Esophagus mucosa (tissue), 1 donor: ENCODE results near the gene TMEM235. TPM values are rescaled to one million over a fixed set of nuclear protein-coding genes. Genes with fewer than 3 reads are reported as not detected.

Source experiments
- ATAC-seq: fragments of 200-7000 bp; cut with Tn5 transposase; one replicate; pipeline ENCODE4 v1.9.1; 2020
- total RNA-seq: library from RNA; stranded (reverse); gene quantifications from one replicate; pipeline ENCODE4 v1.2.4, GENCODE V29; 2023
- donor health status: DM: yes; HTN: yes; CAD: no.

The TMEM235 gene
- total RNA-seq, 1 donor from 2014 or later = not detected

DNA sequence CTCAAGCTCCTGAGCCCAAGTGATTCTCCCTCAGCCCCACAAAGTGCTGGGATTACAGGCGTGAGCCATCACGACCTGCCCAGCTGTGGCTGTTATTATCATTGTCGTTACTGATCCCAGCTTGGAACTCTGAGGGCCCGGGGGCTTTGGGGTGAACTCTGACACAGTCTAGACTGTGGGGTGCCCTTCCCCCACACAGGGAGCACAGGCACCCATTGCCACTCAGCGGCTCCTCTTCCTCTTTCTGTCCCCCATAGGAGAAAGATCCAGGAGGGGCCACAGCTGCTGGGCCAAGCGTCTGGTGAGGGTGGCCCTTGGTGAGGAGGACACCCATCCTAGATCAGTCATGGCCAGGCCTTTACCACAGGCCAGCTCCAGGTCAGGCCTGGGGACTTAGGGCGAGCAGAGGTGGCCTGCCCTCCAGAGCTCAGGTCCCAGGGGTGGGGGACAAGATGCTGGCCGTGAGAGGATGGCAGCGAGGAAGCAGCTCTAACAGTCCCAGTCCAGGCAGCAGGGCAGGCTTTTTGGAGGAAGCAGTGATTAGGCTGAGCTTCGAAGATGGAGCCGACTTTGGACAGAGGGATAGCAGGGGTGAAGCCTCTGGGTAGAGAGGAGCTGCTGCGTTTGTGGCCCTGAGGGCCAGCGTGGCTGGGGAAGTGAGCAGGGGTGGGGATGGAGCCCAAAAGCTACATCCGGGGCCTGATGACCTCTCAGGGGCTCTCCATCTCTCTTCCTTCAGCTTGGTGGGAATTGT, 24.7 kb downstream of the TMEM235 start:
- ATAC-seq = no peak

DNA sequence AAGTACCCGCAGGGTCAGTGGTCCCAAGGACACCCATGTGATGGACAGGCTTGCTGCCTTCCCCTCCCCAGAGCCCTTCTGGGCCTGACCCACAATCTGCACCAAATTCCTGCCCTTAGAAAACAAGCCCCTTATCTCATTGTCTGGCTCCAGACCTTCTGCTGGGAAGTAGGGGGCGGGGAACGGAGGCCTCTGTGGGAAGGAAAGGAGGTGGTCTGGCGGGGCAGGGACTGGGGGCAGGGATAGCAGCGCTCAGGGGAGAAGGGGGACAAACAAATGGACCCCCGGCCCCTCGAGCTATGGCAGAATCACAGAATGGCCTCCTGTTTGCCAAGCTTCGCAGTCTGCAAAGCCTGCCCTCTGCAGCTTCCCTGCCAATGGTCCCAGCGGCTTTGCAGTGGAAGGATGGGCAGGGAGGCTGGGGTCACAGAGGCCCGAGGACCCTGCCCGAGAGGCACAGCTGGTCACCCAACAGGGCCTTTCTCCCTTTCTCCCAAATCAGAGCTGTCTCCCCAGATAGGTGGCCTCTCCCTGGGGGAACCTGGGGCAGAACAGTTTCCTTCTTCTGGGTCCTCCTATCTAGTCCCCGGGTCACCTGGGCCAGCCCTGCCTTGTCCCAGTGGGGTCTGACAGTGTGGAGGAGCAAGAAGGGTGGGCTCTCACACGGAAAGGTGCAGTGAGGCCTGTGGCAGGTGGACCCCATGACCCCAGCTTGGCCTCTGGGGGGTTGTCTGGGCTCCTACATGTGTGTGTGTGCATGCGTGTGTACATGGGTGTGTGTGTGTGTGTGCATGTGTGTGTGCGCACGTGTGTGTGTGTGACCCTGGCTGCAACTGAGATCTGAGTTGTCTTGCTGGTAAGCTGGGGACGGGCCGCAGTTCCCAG, 25.5 kb downstream of the TMEM235 start:
- no peak for ATAC-seq

DNA sequence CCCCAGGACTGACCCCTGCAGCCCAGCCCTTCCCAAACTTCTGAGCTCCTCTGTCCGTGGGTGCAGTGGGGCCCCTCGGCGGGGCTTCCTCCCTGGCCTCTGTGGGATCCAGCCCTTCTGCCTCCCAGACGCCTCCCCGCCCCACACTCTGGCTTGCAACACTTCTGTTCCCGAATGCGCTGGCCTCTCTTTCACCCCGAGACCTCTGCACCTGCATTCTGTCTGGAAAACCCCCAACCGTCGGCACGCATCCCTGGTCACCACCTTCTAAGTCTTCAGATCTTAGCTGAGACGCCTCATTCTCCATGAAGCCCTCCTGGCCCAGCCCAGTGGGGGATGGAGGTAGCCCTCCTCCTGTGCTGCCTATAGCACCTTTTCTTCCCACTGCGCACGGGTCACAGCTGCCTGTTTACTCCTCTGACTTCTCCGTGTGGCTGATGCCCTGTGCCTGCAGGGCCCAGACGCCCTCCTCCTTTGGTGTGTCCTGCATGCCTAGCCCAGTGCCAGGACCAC, 26.4 kb downstream of the TMEM235 start:
- no peak for ATAC-seq

DNA sequence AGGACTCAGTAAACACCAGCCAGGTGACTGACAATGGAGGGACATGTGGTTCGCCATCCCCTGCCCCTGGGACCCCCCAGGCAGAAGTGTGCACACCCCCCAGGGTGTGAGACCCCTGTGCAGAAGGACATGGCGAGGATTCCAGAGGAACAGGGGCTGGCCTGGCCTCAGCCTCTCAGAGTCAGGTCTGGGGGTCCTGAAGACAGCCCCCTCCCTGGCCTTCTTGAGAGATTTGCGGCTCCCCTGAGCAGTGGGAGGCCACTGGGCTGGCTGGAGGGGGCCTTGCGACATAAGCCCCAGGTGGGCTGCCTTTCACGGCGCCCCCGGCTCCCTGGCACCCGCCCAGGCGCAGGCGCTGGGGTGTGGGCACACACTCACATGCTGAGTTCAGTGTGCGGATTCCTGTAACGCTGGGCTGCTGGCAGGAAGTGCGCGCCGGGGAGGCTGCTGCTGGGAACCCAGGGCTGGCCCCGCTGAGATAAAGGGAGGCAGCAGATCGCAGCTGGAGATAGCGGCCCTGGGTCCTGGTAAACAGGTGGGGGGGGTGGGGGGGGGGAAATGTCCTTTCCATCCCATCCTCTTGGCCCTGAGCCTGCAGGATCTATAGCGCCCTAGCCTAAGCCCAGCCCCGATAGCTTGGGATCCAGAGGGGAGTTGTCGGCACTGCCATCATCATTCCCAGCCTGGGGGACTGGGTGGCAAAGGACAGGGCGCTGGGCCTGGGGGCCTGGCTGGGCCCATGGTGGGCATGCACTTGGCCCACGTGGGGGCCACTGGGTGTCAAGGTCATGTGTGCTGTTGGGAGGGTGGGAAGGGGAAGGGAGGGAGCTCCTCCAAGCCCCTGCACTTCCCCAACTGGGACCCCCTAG, 27.1 kb downstream of the TMEM235 start:
- ATAC-seq = peak; percentile 18

DNA sequence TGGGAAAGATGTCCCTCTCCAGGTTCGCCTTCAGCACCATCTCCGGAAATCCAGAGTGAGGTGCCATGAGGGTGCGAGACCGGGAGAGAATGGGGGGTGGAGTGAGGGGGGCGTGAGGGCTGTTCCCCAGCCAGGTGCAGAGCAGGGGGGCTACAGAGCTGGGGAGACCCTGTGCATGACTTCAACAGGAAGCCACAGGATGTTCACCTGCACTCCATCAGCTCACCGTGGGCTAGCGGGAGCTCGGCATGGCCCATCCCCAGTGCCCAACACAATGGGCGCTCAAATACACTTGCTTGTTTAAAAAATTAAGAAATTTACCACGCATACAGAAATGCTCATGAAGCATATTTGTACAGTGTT, 27.7 kb downstream of the TMEM235 start:
- no peak for ATAC-seq

DNA sequence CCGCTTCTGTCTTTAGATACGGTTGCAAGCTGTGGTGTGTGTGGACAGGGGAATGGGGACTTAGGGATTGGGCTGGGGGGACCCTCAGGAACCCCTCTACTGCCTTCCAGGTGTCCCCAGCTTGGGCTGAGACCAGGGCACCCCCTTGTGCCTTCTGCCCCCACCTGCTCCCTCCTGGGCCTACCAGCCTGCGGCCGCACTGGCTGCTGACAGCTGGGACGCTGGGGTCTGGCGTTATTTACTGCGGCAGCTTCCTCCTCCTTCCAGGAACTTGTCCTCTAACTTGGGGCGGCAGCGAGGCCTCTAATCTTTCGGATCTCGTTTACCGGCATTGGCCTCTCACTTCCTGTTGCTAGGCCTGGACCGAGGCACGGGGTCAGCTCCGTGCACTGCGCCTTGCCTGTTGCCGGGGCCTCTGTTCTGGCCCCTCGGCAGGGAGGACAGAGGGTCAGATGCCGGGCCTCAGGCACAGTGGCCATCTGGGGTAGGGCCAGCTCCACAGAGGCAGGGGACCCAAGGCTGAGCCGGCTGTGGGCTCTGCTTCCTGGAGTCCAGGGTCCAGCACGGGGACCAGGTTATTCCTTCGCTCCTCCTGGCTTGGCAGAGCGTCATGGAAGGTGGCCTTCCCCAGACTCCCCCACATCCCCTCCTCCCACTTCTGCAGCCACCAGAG, 31.8 kb downstream of the TMEM235 start:
- ATAC-seq = peak; percentile 19

DNA sequence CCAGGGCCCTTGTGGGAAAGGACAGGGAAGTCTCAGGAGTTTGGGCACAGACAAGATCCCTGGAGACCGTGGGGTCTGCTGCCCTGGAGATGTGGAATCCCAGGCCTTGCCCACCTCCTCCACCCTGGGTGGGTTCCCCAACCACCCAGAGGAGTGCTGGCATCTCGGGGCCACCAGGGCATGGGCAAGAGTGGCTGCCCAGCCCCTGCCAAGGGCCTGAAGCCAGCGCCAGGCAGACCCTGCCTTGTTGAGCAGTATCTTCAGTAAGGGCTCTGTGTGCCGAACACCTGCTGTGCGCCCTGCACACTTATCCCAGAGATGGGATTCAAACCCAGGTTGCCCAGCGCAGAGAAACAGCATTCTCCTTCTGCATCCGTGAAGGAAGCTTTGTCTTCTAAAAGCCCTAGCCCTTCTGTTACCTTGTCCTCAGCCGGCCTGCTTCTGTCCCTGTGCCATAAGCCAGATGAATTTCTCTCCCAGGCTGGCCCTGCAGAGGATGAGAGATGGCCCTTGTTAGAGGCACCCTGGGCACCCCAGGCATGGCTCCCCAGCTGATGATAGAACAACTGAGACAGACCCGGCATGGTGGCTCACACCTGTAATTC, 32.4 kb downstream of the TMEM235 start:
- no peak for ATAC-seq

DNA sequence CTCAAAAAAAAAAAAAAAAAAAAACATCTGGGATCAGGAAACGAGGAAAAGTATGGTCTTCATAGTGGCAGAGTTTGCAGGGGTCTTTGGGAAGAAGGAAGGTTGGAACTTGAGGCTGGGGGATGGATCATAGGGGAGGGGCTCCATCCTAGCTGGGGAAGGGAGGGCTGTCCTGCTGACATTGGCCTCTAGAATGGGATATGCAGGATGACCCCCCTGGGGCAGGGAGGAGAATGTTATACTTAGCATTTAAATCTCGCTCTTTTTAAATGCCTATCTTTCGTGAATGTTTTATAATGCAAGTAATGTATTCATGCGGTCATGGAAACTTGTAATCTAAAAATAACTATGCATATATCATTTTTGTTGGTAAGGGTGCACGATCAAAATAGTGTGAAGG, 33.2 kb downstream of the TMEM235 start:
- ATAC-seq = no peak

DNA sequence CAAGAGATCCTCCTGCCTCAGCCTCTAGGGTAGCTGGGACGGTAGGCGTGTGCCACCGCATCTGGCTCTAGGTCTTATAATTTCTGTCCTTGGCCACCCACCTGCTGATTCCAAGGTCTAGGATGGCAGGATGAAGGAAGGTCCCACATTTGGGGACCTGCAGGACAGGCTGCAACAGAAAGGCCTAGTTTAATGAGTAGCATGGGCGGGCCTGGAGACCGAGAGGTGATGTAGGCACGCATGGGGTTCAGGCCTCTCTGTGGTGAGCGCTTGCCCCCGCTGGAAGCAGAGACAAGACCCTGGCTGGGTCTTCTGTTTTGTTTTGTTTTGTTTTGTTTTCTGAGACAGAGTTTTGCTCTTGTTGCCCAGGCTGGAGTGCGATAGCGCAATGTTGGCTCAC, 33.7 kb downstream of the TMEM235 start:
- no peak for ATAC-seq

DNA sequence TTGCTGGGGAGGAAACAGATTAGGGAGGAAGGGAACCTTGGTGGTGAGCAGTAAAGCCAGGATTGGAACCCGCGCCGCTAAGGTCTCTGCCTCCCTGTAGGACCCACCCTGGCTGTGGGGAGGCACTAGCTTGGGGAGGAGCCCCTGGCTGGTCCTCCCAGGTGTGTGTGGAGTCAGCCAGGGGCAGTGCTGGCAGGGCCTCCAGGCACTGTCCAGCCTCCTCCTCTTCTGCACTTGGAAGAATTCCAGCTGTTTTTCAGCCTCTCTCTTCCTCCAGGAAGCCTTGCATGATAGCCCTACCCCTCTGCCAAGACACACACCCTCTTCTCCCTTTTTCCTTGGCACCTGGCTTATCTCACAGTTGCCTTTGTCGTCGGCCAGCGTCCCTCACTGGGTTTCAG, 34.8 kb downstream of the TMEM235 start:
- peak; percentile 19 for ATAC-seq

DNA sequence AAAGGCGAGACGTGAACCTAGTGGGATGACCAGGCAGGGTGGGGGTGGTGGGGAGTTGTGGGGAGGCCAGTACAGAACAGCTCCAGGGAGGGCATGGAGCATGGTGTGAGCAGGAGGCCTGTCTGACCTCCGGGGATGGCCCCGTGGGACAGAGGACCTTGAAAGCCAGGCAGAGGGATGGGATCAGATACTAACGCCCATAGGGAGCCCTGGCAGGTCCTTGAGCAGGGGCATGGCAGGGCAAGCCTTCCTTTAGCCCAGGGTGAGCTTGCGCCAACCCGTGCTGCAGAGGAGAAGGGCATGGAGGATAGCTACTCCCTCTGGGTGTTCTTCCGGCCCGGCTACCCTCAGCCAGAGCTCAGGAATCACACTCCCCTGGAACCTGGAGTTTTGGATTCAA, 35.3 kb downstream of the TMEM235 start:
- no peak for ATAC-seq

DNA sequence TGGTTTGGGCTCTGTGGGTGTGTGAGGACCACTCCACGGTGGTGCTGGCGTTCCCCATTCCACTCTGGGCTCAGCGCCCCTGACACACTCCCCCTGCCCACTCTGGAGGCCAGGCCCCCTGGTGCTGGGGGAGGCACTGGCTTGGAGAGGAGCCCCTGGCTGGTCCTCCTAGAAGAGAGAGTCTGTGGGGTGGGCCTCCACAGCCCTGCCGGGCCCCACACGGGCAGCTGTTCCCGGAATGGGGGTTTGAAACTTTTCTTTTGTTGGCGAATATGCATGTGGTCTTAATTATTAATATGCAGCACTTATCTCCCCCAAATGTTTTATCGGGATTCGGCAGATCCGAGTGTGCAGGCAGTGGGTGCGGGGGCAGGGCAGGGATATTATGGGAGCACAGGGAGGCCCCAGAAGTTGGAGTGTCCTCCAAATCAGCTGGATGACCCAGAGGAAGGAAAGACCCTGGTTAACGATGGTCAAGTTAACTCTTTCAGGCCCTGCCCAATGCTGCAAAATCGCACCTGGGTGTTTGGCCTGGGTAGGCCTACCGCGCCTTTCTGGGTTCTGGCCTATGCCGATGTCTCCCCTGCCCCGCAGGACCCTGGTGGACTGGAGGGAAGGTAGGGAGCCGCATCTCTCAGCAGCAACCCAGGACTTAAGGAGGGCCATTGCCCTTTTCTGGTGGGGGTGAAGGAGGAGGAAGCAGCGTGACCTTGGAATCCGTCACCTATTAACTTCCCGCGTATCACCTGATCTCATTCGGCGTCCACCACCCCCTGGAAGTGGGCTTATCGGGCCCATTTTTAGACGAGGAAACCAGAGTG, 36.0 kb downstream of the TMEM235 start:
- ATAC-seq = no peak

DNA sequence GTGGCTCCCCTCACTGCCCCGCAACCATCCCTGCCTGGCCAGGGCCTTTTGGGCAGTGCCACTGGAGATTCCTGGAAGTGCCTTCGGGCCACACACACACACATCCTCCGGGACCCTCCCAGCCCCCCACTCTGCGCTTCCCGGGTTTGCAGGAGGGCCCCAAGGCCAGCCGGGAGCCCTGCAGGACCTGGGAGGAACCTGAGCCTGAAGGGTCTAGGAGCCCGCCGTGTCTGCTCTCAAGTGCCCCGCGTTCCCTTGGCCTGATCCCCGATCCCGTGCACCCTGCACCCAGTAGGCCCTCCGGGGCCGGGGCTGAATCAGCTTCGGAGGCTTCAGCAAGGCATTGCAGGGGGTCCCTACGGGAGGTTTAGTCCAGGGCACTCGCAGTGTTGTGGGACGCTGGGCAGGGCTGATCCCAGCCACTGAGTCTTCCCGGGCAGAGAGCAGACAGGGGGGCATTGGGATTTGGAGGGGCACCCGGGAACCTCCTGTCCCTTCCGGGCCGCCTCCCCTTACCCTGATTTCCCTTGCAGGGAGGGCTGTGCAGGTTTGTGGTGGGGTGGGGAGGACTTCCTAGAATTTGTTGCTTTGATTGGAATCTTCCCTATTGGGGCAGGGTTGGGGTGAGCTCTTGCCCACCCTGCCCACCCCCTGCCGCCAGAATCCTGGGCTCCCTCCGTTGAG, 36.9 kb downstream of the TMEM235 start:
- ATAC-seq = no peak

DNA sequence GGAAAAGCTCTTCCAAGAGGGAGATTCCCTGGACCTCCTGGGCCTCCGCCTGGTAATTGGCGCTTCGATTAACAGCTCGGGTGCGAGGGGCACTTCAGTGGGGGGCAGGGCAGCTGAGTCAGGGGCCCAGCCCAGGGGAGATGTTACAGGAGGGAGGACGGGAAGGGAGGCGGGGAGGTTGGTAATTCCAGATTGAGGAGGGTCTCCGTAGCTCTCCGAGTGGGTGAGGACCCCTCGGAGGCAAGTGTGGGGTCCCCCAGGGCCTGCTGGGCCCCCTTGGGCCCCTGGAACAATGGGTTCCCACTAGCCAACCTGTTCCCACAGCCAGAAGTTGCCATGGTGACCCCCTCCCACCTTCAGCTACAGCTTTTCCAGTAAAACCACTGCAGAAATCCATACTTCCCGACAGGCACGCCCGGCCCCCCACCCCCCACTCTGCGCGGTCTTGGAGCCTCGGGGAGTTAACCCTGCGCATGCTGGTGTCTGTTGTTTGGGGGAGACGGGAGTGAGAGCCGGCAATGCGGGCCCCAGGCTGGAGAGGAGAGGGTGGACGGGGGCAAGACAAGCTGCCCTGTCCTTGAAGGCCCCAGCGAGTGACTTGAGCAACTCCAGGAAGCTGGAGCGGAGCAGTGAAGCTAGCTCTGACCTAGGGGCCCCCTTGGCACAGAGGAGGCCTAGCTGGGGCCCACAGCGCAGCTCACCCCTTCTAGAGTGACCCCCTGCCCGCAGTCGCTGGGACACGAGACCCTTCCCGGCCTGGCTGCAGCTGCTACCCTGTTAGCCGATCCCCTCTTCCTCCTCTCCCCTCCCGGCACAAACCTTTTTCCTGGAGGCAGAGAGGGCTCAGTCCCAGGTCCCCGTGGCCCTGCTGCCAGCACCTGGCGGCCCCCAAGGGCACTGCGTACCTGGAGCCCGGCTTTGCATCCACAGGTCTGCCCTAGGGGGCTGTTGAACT, 37.8 kb downstream of the TMEM235 start:
- no peak for ATAC-seq

DNA sequence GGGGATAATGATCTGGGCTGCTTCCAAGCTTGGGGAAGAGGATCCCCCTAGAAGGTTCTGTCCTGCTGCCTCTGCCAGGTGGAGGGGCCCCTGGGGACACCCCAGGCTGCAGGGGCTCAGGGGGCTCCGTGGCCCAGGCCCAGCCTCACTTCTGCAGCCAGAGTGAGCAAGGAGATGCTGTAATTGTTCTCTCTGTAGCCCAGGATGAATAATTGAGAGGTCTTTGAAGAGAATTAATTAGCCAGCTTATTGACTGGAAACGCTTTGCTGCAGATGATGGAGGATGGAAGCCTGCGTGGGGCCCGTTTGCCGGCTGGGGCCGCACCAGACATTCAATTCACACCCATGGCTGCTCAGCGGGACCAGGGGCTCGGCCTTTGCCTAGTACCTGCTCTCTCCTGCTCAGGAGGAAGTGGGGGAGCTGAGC, 38.5 kb downstream of the TMEM235 start:
- no peak for ATAC-seq

DNA sequence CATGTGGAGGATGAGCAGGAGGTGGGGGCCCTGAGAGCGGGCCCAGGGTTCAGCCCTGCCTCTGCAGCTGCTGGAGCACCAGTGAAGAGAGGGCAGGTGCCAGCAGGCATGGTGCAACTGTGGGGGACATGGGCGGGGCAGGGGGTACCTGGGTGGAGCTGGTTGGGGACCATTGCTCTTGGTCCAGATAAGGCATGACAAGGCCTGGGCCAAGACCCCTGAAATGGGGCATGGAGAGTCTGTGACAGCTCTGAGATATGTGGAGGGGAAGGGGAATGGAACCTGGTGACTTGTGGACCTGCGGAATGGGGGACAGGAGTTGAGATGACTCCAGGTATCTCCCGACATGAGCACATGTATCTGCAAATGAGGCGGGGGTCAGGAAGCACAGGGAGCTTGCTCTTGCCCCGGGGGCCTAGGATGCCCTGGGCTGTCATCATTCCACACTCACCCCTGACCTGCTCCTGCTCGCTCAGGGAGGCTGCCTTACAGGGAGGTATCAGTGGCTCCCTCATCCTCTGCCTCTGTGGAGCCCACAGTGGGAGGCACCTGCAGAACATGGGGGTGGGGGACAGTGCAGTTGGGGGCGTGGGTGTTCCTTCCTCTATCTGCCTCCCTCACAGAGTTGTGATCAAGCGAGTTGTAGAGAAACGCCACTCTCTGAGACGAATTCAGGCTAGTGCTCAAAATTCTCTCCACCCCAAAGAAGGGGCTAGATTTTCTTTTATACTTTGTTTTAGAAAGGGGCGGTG, 40.2 kb downstream of the TMEM235 start:
- no peak for ATAC-seq

DNA sequence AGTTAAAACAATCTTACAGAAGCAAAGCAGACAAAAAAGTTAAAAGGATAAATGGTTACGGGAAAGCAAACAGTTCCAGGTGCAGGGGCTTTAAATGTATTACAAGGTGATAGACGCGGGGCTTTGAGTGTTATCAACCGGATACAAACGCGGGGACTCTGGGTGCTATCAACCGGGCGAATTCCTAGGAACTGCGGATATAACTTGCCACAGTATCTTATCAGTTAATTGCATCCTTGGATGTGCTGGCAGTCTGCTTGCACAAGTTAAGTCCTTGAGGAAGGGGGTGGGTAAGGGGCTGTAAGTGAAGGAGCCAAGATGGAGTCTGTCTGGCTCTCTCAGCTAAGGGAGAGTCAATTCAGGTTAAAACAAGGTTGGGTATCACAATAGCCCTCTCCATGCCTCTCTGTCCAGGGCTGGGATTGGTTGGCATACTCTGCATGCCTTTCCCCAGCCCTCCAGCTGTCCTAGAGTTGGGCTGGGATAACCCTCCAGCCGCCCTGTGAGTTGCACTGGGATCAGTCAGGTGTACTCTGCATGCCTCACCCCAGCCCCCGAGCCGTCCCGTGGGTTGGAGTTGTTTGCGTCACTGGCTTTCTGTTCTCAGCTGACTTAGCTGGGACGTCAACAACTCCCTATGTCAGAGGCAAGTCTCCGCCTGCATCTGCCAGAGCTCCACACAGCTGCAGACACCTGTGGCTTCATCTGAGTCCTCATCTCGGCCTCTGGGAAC, 40.9 kb downstream of the TMEM235 start:
- ATAC-seq = peak; percentile 89

DNA sequence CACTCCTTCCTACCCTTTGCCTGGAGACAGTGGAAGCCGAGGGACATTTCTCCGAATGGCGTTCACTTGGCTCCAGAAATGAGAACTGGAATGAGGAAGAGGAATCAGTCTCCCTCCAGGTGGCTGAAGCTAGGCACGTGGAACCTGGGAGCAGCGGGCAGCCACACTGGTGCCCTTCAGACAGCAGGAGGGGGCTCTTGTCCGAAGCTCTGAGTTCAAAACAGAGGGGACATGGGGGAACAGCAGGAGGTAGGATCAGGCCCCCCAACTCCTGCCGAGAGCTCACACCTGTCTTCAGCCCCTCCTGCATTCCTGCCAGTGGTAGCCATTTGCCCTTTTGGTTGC, 41.5 kb downstream of the TMEM235 start:
- ATAC-seq = no peak
